Lower leg skin (tissue), 4 donors: ENCODE measurements around the gene GALNT2. TPM values are rescaled to one million over a fixed set of nuclear protein-coding genes. Genes with fewer than 3 reads are reported as not detected.

Experiments used
- DNase-seq, 2 donors: peaks; one replicate each; pipeline ENCODE4 v3.0.0-alpha.2; 2019; ENCODE audit warnings: low spot score in 2 of 2
- H3K4me3 ChIP-seq: fragments of 200-600 bp; sonication (generic); 2 replicates; pipeline ENCODE4 v1.5.1; 2017; ENCODE audit warnings: mild to moderate bottlenecking, low read depth; ENCODE audit not compliant: poor library complexity, severe bottlenecking
- CTCF ChIP-seq, 3 donors: fragments of 450-650 bp; IDR thresholded peaks; one replicate each; pipeline ENCODE4 v1.5.1; 2016; ENCODE audit warnings: antibody characterized with exemption in 3 of 3, mild to moderate bottlenecking in 3 of 3, moderate library complexity in 2 of 3
- POLR2A ChIP-seq, 2 donors: fragments of 450-650 bp; IDR thresholded peaks; one replicate each; pipeline ENCODE4 v1.6.1; 2016 to 2017; ENCODE audit warnings: antibody characterized with exemption in 2 of 2, mild to moderate bottlenecking in 1 of 2, moderate library complexity in 1 of 2
- WGBS, 2 donors: methylation state at CpG; one replicate each; pipeline ENCODE4 v1.1.5; 2018; 5-methylcytosine and 5-hydroxymethylcytosine counted together
- intact Hi-C: fragments of 100-400 bp; cut with DNase I; formaldehyde crosslinking; loops from one replicate; pipeline ENCODE4 v1.15.0; 2023; ENCODE audit warnings: low total_unique reads
- total RNA-seq, 4 donors: library from RNA; depleted of rRNA; stranded (reverse); fragments of >200 nt; gene quantifications; one replicate each; pipeline ENCODE4 v1.1.0, GENCODE V29; 2016

GALNT2 gene
- total RNA-seq, 4 donors from 2014 or later: 11.0 to 31.0 (median 20.2) TPM

DNA sequence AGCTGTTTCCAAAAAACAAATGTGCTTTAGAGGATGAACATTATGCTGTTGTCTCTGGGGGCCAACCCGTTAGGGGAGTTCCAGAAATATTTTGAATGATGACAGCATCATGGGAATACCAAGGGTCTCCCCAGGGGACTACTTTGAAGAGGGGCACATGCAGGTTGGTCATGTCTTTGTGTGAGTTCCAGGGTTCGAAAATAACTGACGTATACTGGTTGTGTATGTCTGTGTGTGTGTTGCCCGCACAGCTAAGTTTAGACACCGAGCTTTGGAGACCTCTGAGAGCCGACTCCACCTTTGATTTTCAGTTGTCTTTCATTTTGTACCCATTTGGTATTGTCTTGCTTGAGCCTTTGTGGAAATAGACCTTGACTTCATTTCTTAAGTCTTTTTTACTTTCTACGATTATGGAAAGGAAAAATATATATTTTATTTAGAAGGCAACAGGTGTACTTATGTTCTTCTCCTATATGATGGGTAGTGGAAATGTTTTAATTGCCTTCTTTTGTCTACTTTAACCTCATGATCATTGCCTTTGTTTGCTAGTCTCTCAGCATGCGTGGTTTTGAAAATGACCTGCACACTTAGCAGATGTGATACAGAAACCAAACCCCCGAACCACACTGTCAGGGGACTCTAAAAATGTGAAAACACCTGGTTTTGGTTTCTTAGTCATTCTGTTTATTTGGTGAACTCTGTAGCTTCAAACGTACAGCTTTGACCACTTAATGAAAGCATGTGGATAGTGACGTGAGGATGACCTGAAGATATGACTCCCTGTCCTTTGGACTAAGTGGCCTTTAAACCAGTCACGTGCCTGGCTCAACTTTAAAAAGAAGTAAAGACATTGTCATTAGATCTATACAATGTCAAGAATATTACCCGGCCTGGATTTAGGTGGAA is 56.5 kb downstream of the GALNT2 start:
- H3K4me3 ChIP-seq: no peak overlapping the region
- 88 to 89% methylated on average over 13 of the region's 13 CpGs for WGBS, 2 donors
- no peak for DNase-seq
- intact Hi-C loops: no loop called here
- TF ChIP-seq CTCF (IDR thresholded peaks at IDR 0.05): no peak
- TF ChIP-seq POLR2A (IDR thresholded peaks at IDR 0.05): no peak

GRCh38 chr1:230124186-230125128 is 57.4 kb downstream of the GALNT2 start:
- TF ChIP-seq CTCF (IDR thresholded peaks at IDR 0.05): no peak
- no peak for TF ChIP-seq POLR2A (IDR thresholded peaks at IDR 0.05)
- H3K4me3 ChIP-seq: no peak overlapping the region
- WGBS, 2 donors: 84 to 88% methylated on average over 9 of the region's 9 CpGs
- intact Hi-C loops: no loop called here
- no peak for DNase-seq

GRCh38 chr1:230125141-230125540 is 58.1 kb downstream of the GALNT2 start:
- H3K4me3 ChIP-seq: no peak overlapping the region
- DNase-seq: no peak
- TF ChIP-seq CTCF (IDR thresholded peaks at IDR 0.05): no peak
- TF ChIP-seq POLR2A (IDR thresholded peaks at IDR 0.05): no peak
- intact Hi-C loops: no loop called here
- 77 to 78% methylated on average over 6 of the region's 6 CpGs for WGBS, 2 donors

DNA sequence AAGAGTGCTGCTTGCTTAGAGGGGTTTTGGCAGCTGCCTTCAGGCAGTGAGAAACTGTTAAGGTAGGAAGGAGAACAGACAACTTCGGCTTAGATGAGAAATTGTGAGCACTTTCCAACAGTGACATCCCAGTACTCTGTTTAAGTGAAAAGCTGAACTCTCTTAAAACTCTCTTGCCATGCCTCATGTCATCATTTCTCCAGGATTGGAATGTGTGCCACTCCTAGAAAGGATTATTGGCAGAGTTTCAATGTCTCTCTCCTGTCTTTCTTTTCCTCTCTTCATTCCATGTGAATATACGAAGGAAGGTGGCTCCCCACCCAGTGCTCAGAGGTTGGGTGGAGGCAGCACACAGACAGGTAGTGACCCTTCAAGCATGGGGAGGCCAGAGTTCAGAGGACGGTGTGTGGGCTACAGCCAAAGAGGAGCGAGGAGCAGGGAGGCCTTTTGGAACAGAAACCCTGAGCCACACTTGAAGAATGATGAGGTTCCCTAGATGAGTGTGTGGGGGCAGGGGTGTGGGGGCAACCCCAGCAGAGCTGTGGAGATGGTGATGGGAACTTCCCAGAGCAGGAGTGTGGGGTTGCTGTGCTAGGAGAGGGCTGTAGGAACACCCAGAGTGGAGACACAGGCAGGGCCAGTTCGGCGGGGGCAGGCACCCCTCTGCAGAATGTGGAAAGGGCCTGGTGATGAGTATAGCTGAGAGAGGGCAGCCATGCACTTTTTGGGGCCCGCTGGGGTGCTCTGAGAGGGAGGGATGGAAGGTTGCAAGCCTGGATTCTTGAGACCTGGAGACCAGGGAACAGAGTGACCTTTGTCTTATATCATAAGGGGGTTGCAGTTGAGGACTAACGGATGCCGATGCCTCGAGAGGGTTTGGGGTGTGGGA is 58.8 kb downstream of the GALNT2 start:
- TF ChIP-seq CTCF (IDR thresholded peaks at IDR 0.05) (no peak), POLR2A (IDR thresholded peaks at IDR 0.05) (no peak)
- intact Hi-C loops: no loop called here
- 71 to 77% methylated on average over 10 of the region's 10 CpGs for WGBS, 2 donors
- no peak for DNase-seq
- H3K4me3 ChIP-seq: no peak overlapping the region

GRCh38 chr1:230126529-230127104 is 59.6 kb downstream of the GALNT2 start:
- DNase-seq: no peak
- no peak overlapping the region for H3K4me3 ChIP-seq
- 82 to 84% methylated on average over 16 of the region's 16 CpGs for WGBS, 2 donors
- intact Hi-C loops: no loop called here
- TF ChIP-seq POLR2A (IDR thresholded peaks at IDR 0.05) (no peak), CTCF (IDR thresholded peaks at IDR 0.05) (no peak)
